ENCODE measurements around the gene RNF182. TPM values are rescaled to one million over a fixed set of nuclear protein-coding genes. Genes with fewer than 3 reads are reported as not detected.
"Not testable (repeated sequence)": the region's sequence is repeated elsewhere in the genome, so short reads cannot be mapped to it uniquely, and the experiment has no call there.

Gene RNF182
- total RNA-seq, 4 donors from 2014 or later = 0.32 to 1.3 (median 0.42) TPM; not detected in 1

DNA sequence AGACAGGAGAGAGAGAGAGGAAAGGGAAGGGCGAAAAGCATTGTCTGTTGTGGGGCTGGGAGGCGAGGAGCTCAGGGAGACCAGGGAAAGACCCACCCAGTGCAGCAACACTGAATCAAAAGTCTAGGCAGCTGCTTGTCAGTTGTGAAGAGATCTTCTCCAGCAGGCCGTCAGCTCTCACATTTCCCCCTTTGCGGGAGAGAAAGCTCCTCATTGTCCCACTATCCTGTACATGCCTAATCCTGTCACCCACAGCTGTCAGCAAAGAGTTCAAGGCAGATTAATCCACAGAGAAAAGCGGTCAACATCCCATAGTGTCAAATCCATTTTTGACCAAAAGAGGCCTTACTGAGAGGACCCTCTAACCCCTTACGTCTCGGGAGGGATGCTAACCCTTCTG, 27.3 kb downstream of the RNF182 start:
- no peak for TF ChIP-seq POLR2A (IDR thresholded peaks at IDR 0.05)
- TF ChIP-seq, protein P1, sequence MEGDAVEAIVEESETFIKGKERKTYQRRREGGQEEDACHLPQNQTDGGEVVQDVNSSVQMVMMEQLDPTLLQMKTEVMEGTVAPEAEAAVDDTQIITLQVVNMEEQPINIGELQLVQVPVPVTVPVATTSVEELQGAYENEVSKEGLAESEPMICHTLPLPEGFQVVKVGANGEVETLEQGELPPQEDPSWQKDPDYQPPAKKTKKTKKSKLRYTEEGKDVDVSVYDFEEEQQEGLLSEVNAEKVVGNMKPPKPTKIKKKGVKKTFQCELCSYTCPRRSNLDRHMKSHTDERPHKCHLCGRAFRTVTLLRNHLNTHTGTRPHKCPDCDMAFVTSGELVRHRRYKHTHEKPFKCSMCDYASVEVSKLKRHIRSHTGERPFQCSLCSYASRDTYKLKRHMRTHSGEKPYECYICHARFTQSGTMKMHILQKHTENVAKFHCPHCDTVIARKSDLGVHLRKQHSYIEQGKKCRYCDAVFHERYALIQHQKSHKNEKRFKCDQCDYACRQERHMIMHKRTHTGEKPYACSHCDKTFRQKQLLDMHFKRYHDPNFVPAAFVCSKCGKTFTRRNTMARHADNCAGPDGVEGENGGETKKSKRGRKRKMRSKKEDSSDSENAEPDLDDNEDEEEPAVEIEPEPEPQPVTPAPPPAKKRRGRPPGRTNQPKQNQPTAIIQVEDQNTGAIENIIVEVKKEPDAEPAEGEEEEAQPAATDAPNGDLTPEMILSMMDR (IDR thresholded peaks at IDR 0.05) = no peak
- 77 to 80% methylated on average over 7 of the region's 7 CpGs for WGBS, 2 donors

DNA sequence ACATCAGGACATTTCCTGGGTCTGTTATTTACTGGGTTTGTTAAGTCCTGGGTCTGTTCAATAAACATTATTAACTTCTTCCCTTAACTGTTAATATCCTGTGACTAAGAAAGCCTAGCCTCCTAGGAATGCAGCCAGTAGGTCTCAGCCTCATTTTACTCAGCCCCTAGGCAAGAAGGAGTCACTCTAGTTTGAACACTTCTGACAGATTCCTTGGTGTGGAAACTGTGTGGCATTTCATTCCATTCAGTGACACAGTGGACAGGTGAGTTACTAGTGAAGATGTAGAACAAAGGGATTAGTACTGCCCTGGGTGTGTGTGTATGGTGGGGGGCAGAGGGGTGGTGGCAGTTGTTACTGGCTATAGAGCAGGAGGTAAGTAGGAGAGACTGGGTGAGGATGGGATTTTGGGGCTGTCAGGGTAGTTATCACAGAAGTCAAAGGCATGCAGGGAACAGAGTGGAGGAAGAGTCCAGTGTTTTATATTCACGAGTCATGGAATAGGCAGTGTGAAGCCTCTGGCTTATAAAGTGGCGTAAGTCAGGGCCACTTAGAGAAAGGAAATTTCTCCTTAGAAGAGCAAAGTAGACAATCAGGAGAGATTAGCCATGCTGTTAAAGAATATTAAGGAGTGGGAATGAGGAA, 28.4 kb downstream of the RNF182 start:
- intact Hi-C loops (cut with DNase I; ENCODE audit: low total_unique reads) = no loop called here
- no peak for TF ChIP-seq POLR2A (IDR thresholded peaks at IDR 0.05)
- TF ChIP-seq, protein P1 (IDR thresholded peaks at IDR 0.05) = no peak
- no peak for DNase-seq (ENCODE audit: low spot score in 2 of 2)
- WGBS, 2 donors = 88 to 96% methylated on average over 2 of the region's 2 CpGs
- no peak overlapping the region for H3K4me3 ChIP-seq (ENCODE audit: low read depth, poor library complexity, severe bottlenecking)

More for the DNA sequence above, 27.3 kb downstream of the RNF182 start:
- no peak overlapping the region for H3K4me3 ChIP-seq (ENCODE audit: low read depth, poor library complexity, severe bottlenecking)
- intact Hi-C loops (cut with DNase I; ENCODE audit: low total_unique reads) = no loop called here
- DNase-seq (ENCODE audit: low spot score in 2 of 2) = no peak

GRCh38 chr6:13965582-13966127, 40.9 kb downstream of the RNF182 start:
- H3K4me3 ChIP-seq (ENCODE audit: low read depth, poor library complexity, severe bottlenecking) = no peak overlapping the region
- DNase-seq (ENCODE audit: low spot score in 2 of 2) = no peak
- 84 to 93% methylated on average over 4 of the region's 4 CpGs for WGBS, 2 donors
- intact Hi-C loops (cut with DNase I; ENCODE audit: low total_unique reads) = no loop called here
- no peak for TF ChIP-seq POLR2A (IDR thresholded peaks at IDR 0.05)

- no peak overlapping the region for H3K4me3 ChIP-seq (ENCODE audit: low read depth, poor library complexity, severe bottlenecking)
- 87 to 91% methylated on average over 3 of the region's 3 CpGs for WGBS, 2 donors
- no peak for DNase-seq (ENCODE audit: low spot score in 2 of 2)
- intact Hi-C loops (cut with DNase I; ENCODE audit: low total_unique reads) = no loop called here
- TF ChIP-seq POLR2A (IDR thresholded peaks at IDR 0.05) = no peak
- TF ChIP-seq, protein P1 (IDR thresholded peaks at IDR 0.05) = no peak
These were observed 46.6 kb downstream of the RNF182 start for GRCh38 chr6:13971303-13971702.

DNA sequence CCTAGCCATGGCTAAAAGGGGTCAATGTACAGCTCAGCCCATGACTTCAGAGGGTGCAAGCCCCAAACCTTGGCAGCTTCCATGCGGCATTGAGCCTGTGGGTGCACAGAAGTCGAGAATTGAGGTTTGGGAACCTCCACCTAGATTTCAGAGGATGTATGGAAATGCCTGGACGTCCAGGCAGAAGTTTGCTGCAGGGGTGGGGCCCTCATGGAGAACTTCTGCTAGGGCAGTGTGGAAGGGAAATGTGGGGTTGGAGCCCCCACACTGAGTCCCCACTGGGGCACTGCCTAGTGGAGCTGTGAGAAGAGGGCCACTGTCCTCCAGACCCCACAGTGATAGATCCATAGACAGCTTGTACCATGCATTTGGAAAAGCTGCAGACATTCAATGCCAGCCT, 47.9 kb downstream of the RNF182 start:
- 67 to 90% methylated on average over 3 of the region's 3 CpGs for WGBS, 2 donors
- DNase-seq (ENCODE audit: low spot score in 2 of 2); intact Hi-C loops (cut with DNase I; ENCODE audit: low total_unique reads); H3K4me3 ChIP-seq (ENCODE audit: low read depth, poor library complexity, severe bottlenecking): not testable (repeated sequence)

GRCh38 chr6:13973422-13973821, 48.7 kb downstream of the RNF182 start:
- DNase-seq (ENCODE audit: low spot score in 2 of 2); intact Hi-C loops (cut with DNase I; ENCODE audit: low total_unique reads); H3K4me3 ChIP-seq (ENCODE audit: low read depth, poor library complexity, severe bottlenecking): not testable (repeated sequence)
- 94 to 95% methylated on average over 3 of the region's 3 CpGs for WGBS, 2 donors

DNA sequence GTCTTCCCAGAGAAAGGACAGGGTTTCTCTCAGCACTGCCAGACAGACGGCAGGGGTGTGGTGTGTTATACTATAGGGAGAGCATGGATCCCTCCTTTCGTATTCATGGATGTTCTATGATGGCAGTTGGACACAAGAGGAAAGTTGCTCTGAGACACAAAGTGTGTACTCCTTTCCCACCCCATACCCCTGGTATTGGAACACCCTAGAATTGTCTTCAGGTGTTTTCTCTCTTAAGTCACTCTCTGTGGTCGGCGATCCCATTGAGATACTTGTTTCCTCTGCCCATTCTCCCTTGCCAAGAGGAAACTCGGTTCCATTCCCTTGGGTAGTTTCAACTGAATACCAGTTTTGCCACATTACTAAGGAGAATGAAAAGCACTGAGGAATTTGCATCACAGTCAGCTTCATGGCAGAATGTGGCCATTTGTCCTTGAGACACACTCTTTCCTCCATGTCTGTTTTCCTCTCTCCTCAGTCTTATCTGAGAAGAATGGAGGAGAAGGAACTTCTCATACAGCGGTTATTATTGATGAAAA, 53.4 kb downstream of the RNF182 start:
- no peak for TF ChIP-seq POLR2A (IDR thresholded peaks at IDR 0.05)
- TF ChIP-seq, protein P1 (IDR thresholded peaks at IDR 0.05) = no peak
- H3K4me3 ChIP-seq (ENCODE audit: low read depth, poor library complexity, severe bottlenecking) = no peak overlapping the region
- DNase-seq (ENCODE audit: low spot score in 2 of 2) = no peak
- WGBS, 2 donors = 84% methylated on average over 6 of the region's 6 CpGs
- intact Hi-C loops (cut with DNase I; ENCODE audit: low total_unique reads) = no loop called here

Data from lower leg skin (tissue), 4 donors.